ENCODE data around the gene TMED1.

- TF ChIP-seq EZH2 (IDR thresholded peaks at IDR 0.05) (no peak), CTCF (IDR thresholded peaks at IDR 0.05 in 2 of 3, conservative IDR thresholded peaks at IDR 0.05 in 1 of 3; ENCODE audit: borderline replicate concordance in 1 of 3, insufficient read depth in 1 of 3, low read depth in 2 of 3, low read length in 2 of 3) (no peak), CEBPB (IDR thresholded peaks at IDR 0.05; ENCODE audit: low read depth) (no peak), POLR2A (IDR thresholded peaks at IDR 0.05; ENCODE audit: borderline replicate concordance, extremely low read depth, insufficient read depth, insufficient read length) (no peak), SP1 (IDR thresholded peaks at IDR 0.05; ENCODE audit: low read depth) (no peak), RAD21 (IDR thresholded peaks at IDR 0.05; ENCODE audit: low read depth) (no peak)
Measured at GRCh38 chr19:10800488-10800887, 35.5 kb downstream of the TMED1 start.
